T-cell (primary cell): ENCODE data around the gene TBL1XR1. TPM values are rescaled to one million over a fixed set of nuclear protein-coding genes. Genes with fewer than 3 reads are reported as not detected.
"Not testable (repeated sequence)": the region's sequence is repeated elsewhere in the genome, so short reads cannot be mapped to it uniquely, and the experiment has no call there.

Experiments used
- ATAC-seq, 4 experiments: fragments of 200-7000 bp in 3 of 4; fragments of 150-1000 bp in 1 of 4; cut with Tn5 transposase; replicated peaks in 1 of 4; 1 replicate in 3 of 4; 2 replicates in 1 of 4; pipeline ENCODE4 v1.10.0; 2021; ENCODE audit warnings: moderate library complexity in 3 of 4, mild to moderate bottlenecking in 2 of 4, moderate number of reproducible peaks in 1 of 4
- CTCF ChIA-PET, 2 donors: fragments of 300-600 bp; sonication (Branson Sonifier 250); formaldehyde crosslinking; loops; one replicate each; lab custom pipeline; 2022; ENCODE audit warnings: antibody characterized with exemption in 2 of 2; lab: Charles Lee
- POLR2A ChIA-PET, 2 donors: fragments of 300-600 bp; sonication (Branson Sonifier 250); formaldehyde crosslinking; loops; one replicate each; lab custom pipeline; 2022; ENCODE audit warnings: antibody characterized with exemption in 2 of 2; lab: Charles Lee
- DNase-seq, 35 experiments: peaks; one replicate each; pipeline versions ENCODE4 v3.0.0 to v3.0.0-alpha.2; 2013 to 2023
- H3K27ac ChIP-seq: one replicate; pipeline ENCODE4 v1.5.1; 2013; ENCODE audit warnings: low read length
- H3K27me3 ChIP-seq, 2 experiments: replicated peaks in 1 of 2; 1 replicate in 1 of 2; 2 replicates in 1 of 2; pipeline versions ENCODE4 v1.6.1 to v1.7.0; 2013; ENCODE audit warnings: low read length in 1 of 2, mixed read lengths in 1 of 2; ENCODE audit not compliant: control insufficient read depth in 2 of 2, insufficient read depth in 2 of 2; ENCODE audit errors: extremely low read depth in 1 of 2
- H3K36me3 ChIP-seq, 2 donors: 1 replicate in 1 of 2; 2 replicates in 1 of 2; pipeline versions ENCODE4 v1.6.1 to v1.7.0; 2013; ENCODE audit warnings: low read length in 1 of 2; ENCODE audit not compliant: control insufficient read depth in 2 of 2, insufficient read depth in 1 of 2; ENCODE audit errors: extremely low read depth in 1 of 2
- H3K4me1 ChIP-seq, 2 experiments: 1 replicate in 1 of 2; 2 replicates in 1 of 2; pipeline versions ENCODE4 v1.6.1 to v1.7.0; 2013; ENCODE audit warnings: low read length in 2 of 2, mixed read lengths in 1 of 2; ENCODE audit not compliant: insufficient read depth in 2 of 2, control insufficient read depth in 1 of 2; ENCODE audit errors: extremely low read depth in 1 of 2
- H3K4me3 ChIP-seq, 2 donors: 1 replicate in 1 of 2; 2 replicates in 1 of 2; pipeline versions ENCODE4 v1.5.1 to v1.7.0; 2013; ENCODE audit warnings: mild to moderate bottlenecking in 2 of 2, low read length in 1 of 2, moderate library complexity in 1 of 2; ENCODE audit not compliant: control insufficient read depth in 1 of 2; ENCODE audit errors: extremely low read depth in 1 of 2
- H3K9me3 ChIP-seq: 2 replicates; pipeline ENCODE4 v1.7.0; 2013
- H3K27ac Mint-ChIP-seq, 2 donors: one replicate each; pipeline ENCODE4 v1.8.0; 2020 to 2021; ENCODE audit warnings: mild to moderate bottlenecking in 2 of 2, mixed read lengths in 2 of 2
- H3K27me3 Mint-ChIP-seq, 2 donors: one replicate each; pipeline ENCODE4 v1.8.0; 2021 to 2022; ENCODE audit warnings: mixed read lengths in 2 of 2
- H3K36me3 Mint-ChIP-seq: one replicate; pipeline ENCODE4 v1.8.0; 2021; ENCODE audit warnings: mixed read lengths
- H3K4me1 Mint-ChIP-seq, 3 donors: one replicate each; pipeline ENCODE4 v1.8.0; 2020 to 2022; ENCODE audit warnings: mixed read lengths in 3 of 3, mild to moderate bottlenecking in 1 of 3
- H3K4me3 Mint-ChIP-seq, 3 donors: one replicate each; pipeline ENCODE4 v1.8.0; 2020 to 2022; ENCODE audit warnings: mild to moderate bottlenecking in 3 of 3, mixed read lengths in 3 of 3, moderate library complexity in 3 of 3
- H3K9me3 Mint-ChIP-seq, 3 donors: one replicate each; pipeline ENCODE4 v1.8.0; 2020 to 2022; ENCODE audit warnings: mixed read lengths in 3 of 3
- WGBS: methylation state at CpG from one replicate; pipeline ENCODE4 v1.1.5; 2013; ENCODE audit warnings: missing lambda C conversion rate; ENCODE audit not compliant: insufficient coverage; 5-methylcytosine and 5-hydroxymethylcytosine counted together
- total RNA-seq, 35 experiments: library from RNA in 6 of 35; stranded (reverse) in 6 of 35; fragments of 120-200 nt in 1 of 35; gene quantifications; one replicate each; pipeline versions ENCODE4 v1.2.1 to v1.2.4 and lab custom pipeline; 2013 to 2026

The TBL1XR1 gene
- total RNA-seq, 5 donors from 2014 or later (not counting 1 experiment from before 2014, with no cell fraction given), result 120 to 156 (median 140) TPM

- ChIA-PET POLR2A (no interaction called here), CTCF (interaction anchor here in 1 of 2 donors (0.5 kb wide), 1 partner anchor 17 kb away, joined by 3 read pairs; no protein-coding TSS in a partner anchor)
- no peak for DNase-seq
- Mint-ChIP-seq H3K9me3 (peaks cover 0 to 6% (median 0%) of the 10 kb centered on the region in 3 donors), H3K27me3 (no peaks in the 10 kb centered on the region), H3K4me1 (peaks cover 70 to 75% (median 71%) of the 10 kb centered on the region in 3 donors), H3K36me3 (peaks cover 40% of the 10 kb centered on the region), H3K27ac (peak overlapping the region; percentile 37 to 43), H3K4me3 (peak overlapping the region in 1 of 3 donors; percentile 40)
- no peak overlapping the region for H3K4me3 ChIP-seq
- peaks cover 16 to 31% of the 10 kb centered on the region in 2 experiments for H3K4me1 ChIP-seq
- 77% methylated on average over 2 of the region's 4 CpGs for WGBS
- H3K36me3 ChIP-seq, result peaks cover 5 to 6% of the 10 kb centered on the region in 2 donors
- H3K27me3 ChIP-seq, result no peaks in the 10 kb centered on the region
- no peak for ATAC-seq
- H3K9me3 ChIP-seq, result no peaks in the 10 kb centered on the region
- H3K27ac ChIP-seq, result no peak overlapping the region
These were observed 27.2 kb downstream of the TBL1XR1 start for GRCh38 chr3:177169936-177170722.

- H3K9me3 Mint-ChIP-seq, result peaks cover 0 to 6% (median 5%) of the 10 kb centered on the region in 3 donors
- H3K4me3 Mint-ChIP-seq, result no peak overlapping the region
- no peak overlapping the region for H3K4me3 ChIP-seq
- H3K36me3 ChIP-seq, result peaks cover 5 to 6% of the 10 kb centered on the region in 2 donors
- H3K27me3 Mint-ChIP-seq, result no peaks in the 10 kb centered on the region
- H3K27ac ChIP-seq, result no peak overlapping the region
- H3K4me1 Mint-ChIP-seq, result peaks cover 73 to 78% (median 76%) of the 10 kb centered on the region in 3 donors
- no peak for DNase-seq
- ChIA-PET CTCF (no interaction called here), POLR2A (interaction anchor here in 1 of 2 donors (0.5 to 1.0 kb wide), 2 partner anchors 16 to 22 kb away, joined by 4 read pairs; no protein-coding TSS in a partner anchor)
- H3K27me3 ChIP-seq, result no peaks in the 10 kb centered on the region
- peaks cover 13 to 31% of the 10 kb centered on the region in 2 experiments for H3K4me1 ChIP-seq
- H3K36me3 Mint-ChIP-seq, result peaks cover 45% of the 10 kb centered on the region
- no peak overlapping the region for H3K27ac Mint-ChIP-seq
- no peak for ATAC-seq
- WGBS, result 100% methylated on average over 1 of the region's 4 CpGs
- H3K9me3 ChIP-seq, result no peaks in the 10 kb centered on the region
These were observed 28.9 kb downstream of the TBL1XR1 start for GRCh38 chr3:177168431-177168830.

GRCh38 chr3:177162742-177163141, 34.5 kb downstream of the TBL1XR1 start:
- Mint-ChIP-seq H3K27me3 (no peaks in the 10 kb centered on the region), H3K4me3 (no peak overlapping the region), H3K4me1 (peaks cover 78 to 80% (median 78%) of the 10 kb centered on the region in 3 donors), H3K27ac (no peak overlapping the region), H3K9me3 (peaks cover 0 to 11% (median 6%) of the 10 kb centered on the region in 3 donors), H3K36me3 (peaks cover 49% of the 10 kb centered on the region)
- Histone ChIP-seq H3K27ac (no peak overlapping the region), H3K36me3 (peaks cover 6 to 14% of the 10 kb centered on the region in 2 donors), H3K27me3 (no peaks in the 10 kb centered on the region), H3K4me3 (no peak overlapping the region), H3K9me3 (no peaks in the 10 kb centered on the region), H3K4me1 (peaks cover 0 to 10% of the 10 kb centered on the region in 2 experiments)
- ChIA-PET CTCF (no interaction called here), POLR2A (no interaction called here)
- no CpG with 5 or more reads among the region's 4 CpGs for WGBS
- ATAC-seq, result no peak
- no peak for DNase-seq

GRCh38 chr3:177161603-177162002, 35.7 kb downstream of the TBL1XR1 start:
- H3K4me1 Mint-ChIP-seq, result peaks cover 78 to 81% (median 79%) of the 10 kb centered on the region in 3 donors
- WGBS, result no CpG with 5 or more reads among the region's 2 CpGs
- H3K36me3 Mint-ChIP-seq, result peaks cover 40% of the 10 kb centered on the region
- not testable (repeated sequence) for H3K36me3 ChIP-seq, H3K27me3 Mint-ChIP-seq, ATAC-seq, H3K9me3 ChIP-seq, DNase-seq, H3K4me3 ChIP-seq, H3K27me3 ChIP-seq, H3K4me3 Mint-ChIP-seq, H3K27ac ChIP-seq
- ChIA-PET CTCF (interaction anchor here in 1 of 2 donors (0.6 kb wide), 1 partner anchor 28 kb away, joined by 10 read pairs; no protein-coding TSS in a partner anchor), POLR2A (interaction anchor here in 1 of 2 donors (0.6 kb wide), 1 partner anchor 46 kb away, joined by 3 read pairs; no protein-coding TSS in a partner anchor)
- peak overlapping the region in 1 of 2 donors; percentile 58 for H3K27ac Mint-ChIP-seq
- H3K4me1 ChIP-seq, result peaks cover 0 to 15% of the 10 kb centered on the region in 2 experiments
- peaks cover 0 to 11% (median 3%) of the 10 kb centered on the region in 3 donors for H3K9me3 Mint-ChIP-seq

GRCh38 chr3:177158461-177158860, 38.8 kb downstream of the TBL1XR1 start:
- no peak overlapping the region for H3K27ac ChIP-seq
- DNase-seq (no peak), ATAC-seq (no peak)
- ChIA-PET POLR2A (interaction anchor here in 1 of 2 donors (0.6 kb wide), 1 partner anchor 61 kb away, joined by 3 read pairs; no protein-coding TSS in a partner anchor), CTCF (interaction anchor here in 1 of 2 donors (1.1 to 1.2 kb wide), 2 partner anchors 14 to 19 kb away, joined by 3 to 4 read pairs; no protein-coding TSS in a partner anchor)
- Mint-ChIP-seq H3K27me3 (no peaks in the 10 kb centered on the region), H3K4me3 (no peak overlapping the region), H3K36me3 (peaks cover 25% of the 10 kb centered on the region), H3K9me3 (peaks cover 0 to 7% (median 0%) of the 10 kb centered on the region in 3 donors), H3K27ac (peak overlapping the region in 1 of 2 donors; percentile 22), H3K4me1 (peaks cover 67 to 71% (median 69%) of the 10 kb centered on the region in 3 donors)
- H3K36me3 ChIP-seq, result peaks cover 6 to 9% of the 10 kb centered on the region in 2 donors
- no peaks in the 10 kb centered on the region for H3K9me3 ChIP-seq
- peaks cover 0 to 14% of the 10 kb centered on the region in 2 experiments for H3K4me1 ChIP-seq
- H3K4me3 ChIP-seq, result no peak overlapping the region
- no peaks in the 10 kb centered on the region for H3K27me3 ChIP-seq
- WGBS, result 100% methylated on average over 5 of the region's 8 CpGs

- H3K4me1 ChIP-seq, result peaks cover 0 to 20% of the 10 kb centered on the region in 2 experiments
- peaks cover 4 to 9% of the 10 kb centered on the region in 2 donors for H3K36me3 ChIP-seq
- Mint-ChIP-seq H3K4me3 (no peak overlapping the region), H3K36me3 (peaks cover 17% of the 10 kb centered on the region), H3K27me3 (no peaks in the 10 kb centered on the region), H3K27ac (no peak overlapping the region), H3K9me3 (peaks cover 0 to 6% (median 0%) of the 10 kb centered on the region in 3 donors), H3K4me1 (peaks cover 68 to 72% (median 70%) of the 10 kb centered on the region in 3 donors)
- H3K4me3 ChIP-seq, result no peak overlapping the region
- H3K27ac ChIP-seq, result no peak overlapping the region
- H3K27me3 ChIP-seq, result no peaks in the 10 kb centered on the region
- WGBS, result no CpG with 5 or more reads among the region's 4 CpGs
- ChIA-PET POLR2A (no interaction called here), CTCF (no interaction called here)
- ATAC-seq (no peak), DNase-seq (no peak)
- no peaks in the 10 kb centered on the region for H3K9me3 ChIP-seq
These were observed 39.8 kb downstream of the TBL1XR1 start for GRCh38 chr3:177157492-177157891.
